Peyer's patch (tissue), 4 donors: Measurements from ENCODE around the gene ASB14. TPM values are rescaled to one million over a fixed set of nuclear protein-coding genes. Genes with fewer than 3 reads are reported as not detected.

ENCODE experiments used
- DNase-seq, 3 donors: peaks; one replicate each; pipeline ENCODE4 v3.0.0-alpha.2; 2017 to 2019
- H3K27ac ChIP-seq, 4 donors: fragments of 200-600 bp; sonication (generic); one replicate each; pipeline ENCODE4 v1.5.1; 2016 to 2019
- H3K27me3 ChIP-seq, 2 donors: fragments of 200-600 bp; sonication (generic); one replicate each; pipeline ENCODE4 v1.5.1; 2019
- H3K36me3 ChIP-seq, 3 donors: fragments of 200-600 bp; sonication (generic); one replicate each; pipeline ENCODE4 v1.5.1; 2016 to 2019
- H3K4me1 ChIP-seq, 4 donors: fragments of 200-600 bp; sonication (generic); one replicate each; pipeline ENCODE4 v1.5.1; 2016 to 2019
- H3K4me3 ChIP-seq, 4 donors: fragments of 200-600 bp; sonication (generic); 1 replicate in 3 of 4; 2 replicates in 1 of 4; pipeline ENCODE4 v1.5.1; 2016 to 2019; ENCODE audit warnings: mild to moderate bottlenecking in 1 of 4
- H3K9me3 ChIP-seq, 4 donors: fragments of 200-600 bp; sonication (generic); one replicate each; pipeline ENCODE4 v1.5.1; 2016 to 2019; ENCODE audit warnings: mild to moderate bottlenecking in 1 of 4
- POLR2A ChIP-seq, 2 donors: fragments of 450-650 bp; IDR thresholded peaks; one replicate each; pipeline ENCODE4 v1.5.1; 2017; ENCODE audit warnings: antibody characterized with exemption in 2 of 2, mild to moderate bottlenecking in 2 of 2, moderate library complexity in 2 of 2
- total RNA-seq, 4 donors: library from RNA; depleted of rRNA; stranded (reverse); fragments of >200 nt; gene quantifications; one replicate each; pipeline ENCODE4 v1.1.0, GENCODE V29; 2016
- TF ChIP-seq, protein P1 (sequence below), 6 experiments: fragments of 450-650 bp in 4 of 6; fragments of 200-600 bp in 2 of 6; sonication (generic) in 1 of 6; IDR thresholded peaks; one replicate each; pipeline ENCODE4 v1.5.1; 2017 to 2019; ENCODE audit warnings: antibody characterized with exemption in 6 of 6, mild to moderate bottlenecking in 3 of 6, moderate library complexity in 1 of 6

Gene ASB14
- total RNA-seq, 4 donors from 2014 or later, result not detected

DNA sequence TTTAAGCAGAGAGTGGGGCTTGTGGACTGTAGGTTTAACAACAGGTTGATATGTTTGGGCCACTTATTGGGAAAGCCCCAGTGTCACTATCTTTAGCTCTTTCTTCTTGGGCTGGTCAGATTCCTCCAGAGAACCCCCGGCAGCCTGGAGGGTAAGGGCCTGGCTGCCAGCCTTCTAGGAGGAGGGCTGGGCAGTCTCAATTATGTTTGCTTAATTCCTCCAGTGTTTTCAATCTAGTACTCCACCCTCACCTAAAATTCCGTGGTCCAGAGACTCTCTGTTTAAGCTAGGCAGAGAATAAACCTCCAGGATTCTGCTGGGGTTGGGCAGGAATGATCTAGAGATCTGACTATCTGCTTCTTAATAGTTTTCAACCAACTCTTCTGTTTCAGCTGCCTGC is 5.3 kb downstream of the ASB14 start:
- TF ChIP-seq, protein P1, sequence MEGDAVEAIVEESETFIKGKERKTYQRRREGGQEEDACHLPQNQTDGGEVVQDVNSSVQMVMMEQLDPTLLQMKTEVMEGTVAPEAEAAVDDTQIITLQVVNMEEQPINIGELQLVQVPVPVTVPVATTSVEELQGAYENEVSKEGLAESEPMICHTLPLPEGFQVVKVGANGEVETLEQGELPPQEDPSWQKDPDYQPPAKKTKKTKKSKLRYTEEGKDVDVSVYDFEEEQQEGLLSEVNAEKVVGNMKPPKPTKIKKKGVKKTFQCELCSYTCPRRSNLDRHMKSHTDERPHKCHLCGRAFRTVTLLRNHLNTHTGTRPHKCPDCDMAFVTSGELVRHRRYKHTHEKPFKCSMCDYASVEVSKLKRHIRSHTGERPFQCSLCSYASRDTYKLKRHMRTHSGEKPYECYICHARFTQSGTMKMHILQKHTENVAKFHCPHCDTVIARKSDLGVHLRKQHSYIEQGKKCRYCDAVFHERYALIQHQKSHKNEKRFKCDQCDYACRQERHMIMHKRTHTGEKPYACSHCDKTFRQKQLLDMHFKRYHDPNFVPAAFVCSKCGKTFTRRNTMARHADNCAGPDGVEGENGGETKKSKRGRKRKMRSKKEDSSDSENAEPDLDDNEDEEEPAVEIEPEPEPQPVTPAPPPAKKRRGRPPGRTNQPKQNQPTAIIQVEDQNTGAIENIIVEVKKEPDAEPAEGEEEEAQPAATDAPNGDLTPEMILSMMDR (IDR thresholded peaks at IDR 0.05), result no peak
- no peak for TF ChIP-seq POLR2A (IDR thresholded peaks at IDR 0.05)
- no peaks in the 10 kb centered on the region for H3K36me3 ChIP-seq
- DNase-seq, result no peak

DNA sequence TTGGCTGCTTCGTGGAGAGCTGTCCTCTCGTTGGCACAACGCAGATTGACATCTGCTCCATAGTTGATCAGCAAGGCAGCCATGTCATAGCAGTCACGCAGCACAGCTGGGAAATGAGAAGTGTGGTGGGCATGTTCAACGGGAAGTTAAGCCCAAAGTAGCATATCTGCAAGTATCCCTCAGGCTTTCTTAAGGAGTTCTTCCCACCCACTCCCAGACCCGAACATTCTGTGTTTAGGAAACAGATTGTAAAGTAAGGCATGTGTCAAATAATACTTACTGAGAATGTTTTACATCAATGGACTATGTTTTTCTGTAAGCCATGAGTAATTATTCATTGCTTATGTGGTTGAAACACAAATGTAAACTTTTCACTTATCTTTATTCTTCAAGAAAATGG is 9.2 kb downstream of the ASB14 start:
- DNase-seq, result no peak
- no peaks in the 10 kb centered on the region for H3K4me1 ChIP-seq
- H3K4me3 ChIP-seq, result no peak overlapping the region
- H3K27me3 ChIP-seq, result no peaks in the 10 kb centered on the region
- TF ChIP-seq, protein P1 (IDR thresholded peaks at IDR 0.05), result no peak
- TF ChIP-seq POLR2A (IDR thresholded peaks at IDR 0.05), result no peak
- H3K36me3 ChIP-seq, result no peaks in the 10 kb centered on the region
- H3K27ac ChIP-seq, result no peak overlapping the region
- H3K9me3 ChIP-seq, result no peaks in the 10 kb centered on the region

More for the DNA sequence above, 5.3 kb downstream of the ASB14 start:
- H3K4me1 ChIP-seq, result no peaks in the 10 kb centered on the region
- no peaks in the 10 kb centered on the region for H3K27me3 ChIP-seq
- H3K27ac ChIP-seq, result no peak overlapping the region
- H3K9me3 ChIP-seq, result no peaks in the 10 kb centered on the region
- H3K4me3 ChIP-seq, result no peak overlapping the region

DNA sequence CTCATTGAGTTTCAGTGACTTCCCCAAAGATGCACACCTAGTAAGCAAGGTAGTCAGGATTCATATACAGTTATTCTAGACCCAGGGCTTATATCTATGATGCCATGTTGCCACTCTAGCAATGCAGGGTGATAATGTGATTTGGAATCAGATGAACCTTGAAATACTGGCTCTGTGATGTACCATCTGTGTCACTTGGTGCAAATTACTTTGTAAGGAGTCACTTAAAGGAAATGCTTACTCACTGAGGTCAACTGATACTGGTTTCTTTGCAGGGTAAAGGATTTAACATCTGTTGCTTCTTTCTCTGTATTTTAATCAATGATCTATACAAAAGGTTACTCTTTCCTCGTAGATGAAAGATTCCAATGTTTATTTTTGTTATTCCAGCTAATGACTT is 10.8 kb downstream of the ASB14 start:
- Histone ChIP-seq H3K36me3 (no peaks in the 10 kb centered on the region), H3K4me1 (no peaks in the 10 kb centered on the region), H3K4me3 (no peak overlapping the region), H3K27me3 (no peaks in the 10 kb centered on the region), H3K9me3 (no peaks in the 10 kb centered on the region), H3K27ac (no peak overlapping the region)
- DNase-seq, result no peak
- TF ChIP-seq, protein P1 (IDR thresholded peaks at IDR 0.05), result no peak
- TF ChIP-seq POLR2A (IDR thresholded peaks at IDR 0.05), result no peak

GRCh38 chr3:57279685-57280084 is 12.8 kb downstream of the ASB14 start:
- Histone ChIP-seq H3K36me3 (peaks cover 0 to under 1% (median 0%) of the 10 kb centered on the region in 3 donors), H3K4me3 (no peak overlapping the region), H3K4me1 (no peaks in the 10 kb centered on the region), H3K9me3 (no peaks in the 10 kb centered on the region), H3K27me3 (no peaks in the 10 kb centered on the region), H3K27ac (no peak overlapping the region)
- no peak for DNase-seq
- TF ChIP-seq, protein P1 (IDR thresholded peaks at IDR 0.05), result no peak
- TF ChIP-seq POLR2A (IDR thresholded peaks at IDR 0.05), result no peak

- peak in 1 of 3 donors; percentile 52 for DNase-seq
- Histone ChIP-seq H3K27me3 (no peaks in the 10 kb centered on the region), H3K4me3 (no peak overlapping the region), H3K9me3 (no peaks in the 10 kb centered on the region), H3K27ac (no peak overlapping the region), H3K4me1 (no peaks in the 10 kb centered on the region), H3K36me3 (peaks cover 0 to 6% (median 0%) of the 10 kb centered on the region in 3 donors)
- TF ChIP-seq, protein P1 (IDR thresholded peaks at IDR 0.05), result no peak
- no peak for TF ChIP-seq POLR2A (IDR thresholded peaks at IDR 0.05)
Observed at GRCh38 chr3:57278237-57278636, 14.2 kb downstream of the ASB14 start.

DNA sequence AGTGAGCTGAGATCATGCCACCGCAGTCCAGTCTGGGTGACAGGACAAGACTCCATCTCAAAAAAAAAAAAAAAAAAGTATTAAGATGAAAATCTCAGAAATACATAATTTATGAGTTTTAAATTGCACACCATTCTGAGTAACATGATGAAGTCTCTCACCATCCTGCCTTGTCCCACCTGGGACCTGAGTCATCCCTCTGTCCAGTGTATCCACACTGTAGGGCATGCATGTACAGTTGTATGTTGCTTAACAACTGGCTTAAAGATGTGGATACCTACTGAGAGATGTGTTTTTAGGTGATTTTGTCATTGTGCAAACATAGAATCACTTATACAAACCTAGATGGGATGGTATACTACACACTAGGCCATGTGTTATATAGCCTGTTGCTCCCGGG is 17.1 kb downstream of the ASB14 start:
- Histone ChIP-seq H3K4me1 (no peaks in the 10 kb centered on the region), H3K27ac (no peak overlapping the region), H3K9me3 (no peaks in the 10 kb centered on the region), H3K4me3 (no peak overlapping the region), H3K36me3 (peaks cover 0 to 24% (median 0%) of the 10 kb centered on the region in 3 donors), H3K27me3 (no peaks in the 10 kb centered on the region)
- no peak for DNase-seq
- TF ChIP-seq, protein P1 (IDR thresholded peaks at IDR 0.05), result no peak
- no peak for TF ChIP-seq POLR2A (IDR thresholded peaks at IDR 0.05)
